OCI-LY7 (cell line): ENCODE results near the gene EPS8L3. TPM values are rescaled to one million over a fixed set of nuclear protein-coding genes. Genes with fewer than 3 reads are reported as not detected.

Source experiments
- BruUV-seq: library from RNA; stranded (reverse); fragments of 400-500 nt; replicated peaks from 2 replicates; lab custom pipeline; 2021; lab: Mats Ljungman, UMichigan
- CTCF ChIA-PET: fragments of 300-600 bp; sonication (Branson Sonifier 250); formaldehyde crosslinking; loops from one replicate; lab custom pipeline; 2022; ENCODE audit warnings: antibody characterized with exemption; ENCODE audit not compliant: unreplicated experiment; lab: Charles Lee
- POLR2A ChIA-PET: fragments of 300-600 bp; sonication (Branson Sonifier 250); formaldehyde crosslinking; loops from one replicate; lab custom pipeline; 2022; ENCODE audit warnings: antibody characterized with exemption; lab: Charles Lee
- DNase-seq: peaks from one replicate; pipeline ENCODE4 v3.0.0-alpha.2; 2015; ENCODE audit warnings: low spot score
- H2AFZ ChIP-seq: fragments of 200-600 bp; sonication (generic), shearing (Covaris generic); 2 replicates; pipeline ENCODE4 v1.6.1; 2014; ENCODE audit warnings: mild to moderate bottlenecking, antibody characterized with exemption, low read length, moderate library complexity
- H3K27ac ChIP-seq: fragments of 200-600 bp; sonication (generic); 2 replicates; pipeline ENCODE4 v1.5.1; 2014; ENCODE audit warnings: mixed run types, low read depth, mild to moderate bottlenecking, moderate library complexity, low read length, inconsistent platforms; ENCODE audit not compliant: poor library complexity, severe bottlenecking
- H3K36me3 ChIP-seq: fragments of 200-600 bp; sonication (generic); 2 replicates; pipeline ENCODE4 v1.6.1; 2014; ENCODE audit warnings: mild to moderate bottlenecking, antibody characterized with exemption, low read length, moderate library complexity, mixed read lengths; ENCODE audit not compliant: insufficient read depth
- H3K4me1 ChIP-seq: fragments of 200-600 bp; sonication (generic); 2 replicates; pipeline ENCODE4 v1.5.1; 2014; ENCODE audit warnings: mild to moderate bottlenecking, low read length; ENCODE audit not compliant: insufficient read depth, poor library complexity, severe bottlenecking
- H3K4me2 ChIP-seq: fragments of 200-600 bp; sonication (generic); 2 replicates; pipeline ENCODE4 v1.6.1; 2014; ENCODE audit warnings: mild to moderate bottlenecking, low read length
- H3K4me3 ChIP-seq: fragments of 200-600 bp; sonication (generic); 2 replicates; pipeline ENCODE4 v1.5.1; 2014; ENCODE audit warnings: mild to moderate bottlenecking, low read depth, low read length; ENCODE audit not compliant: poor library complexity, severe bottlenecking
- H3K79me2 ChIP-seq: fragments of 200-600 bp; sonication (generic); 2 replicates; pipeline ENCODE4 v1.6.1; 2016; ENCODE audit warnings: low read depth, mild to moderate bottlenecking, low read length, moderate library complexity, mixed read lengths; ENCODE audit not compliant: insufficient read depth
- H3K9me2 ChIP-seq: fragments of 200-600 bp; sonication (generic); 2 replicates; pipeline ENCODE4 v1.6.1; 2016; ENCODE audit warnings: mild to moderate bottlenecking, low read length, mixed read lengths; ENCODE audit not compliant: insufficient read depth
- H3K9me3 ChIP-seq: fragments of 200-600 bp; sonication (generic); 2 replicates; pipeline ENCODE4 v1.6.1; 2014; ENCODE audit warnings: mild to moderate bottlenecking, mixed run types, low read length, mixed read lengths
- H4K20me1 ChIP-seq: fragments of 200-600 bp; sonication (generic); 2 replicates; pipeline ENCODE4 v1.6.1; 2014; ENCODE audit warnings: mild to moderate bottlenecking, antibody characterized with exemption, low read length, moderate library complexity, mixed read lengths; ENCODE audit not compliant: insufficient read depth
- CTCF ChIP-seq: fragments of 200-600 bp; sonication (generic); conservative IDR thresholded peaks from 2 replicates; pipeline ENCODE4 v1.5.1; 2014; ENCODE audit warnings: mild to moderate bottlenecking, antibody characterized with exemption, low read length, moderate library complexity, mixed read lengths
- EZH2phosphoT487 ChIP-seq: fragments of 200-600 bp; sonication (generic); IDR thresholded peaks from 2 replicates; pipeline ENCODE4 v1.6.1; 2018; ENCODE audit warnings: low read depth, borderline replicate concordance, mild to moderate bottlenecking, mixed run types, antibody characterized with exemption, low read length, moderate library complexity, mixed read lengths
- intact Hi-C: fragments of 100-400 bp; cut with micrococcal nuclease; formaldehyde crosslinking; loops from one replicate; pipeline ENCODE4 v1.10.0; 2022; ENCODE audit not compliant: unreplicated experiment
- total RNA-seq, 2 experiments: library from RNA; depleted of rRNA in 1 of 2; stranded (reverse); fragments of >200 nt in 1 of 2; shearing (Covaris generic) in 1 of 2; gene quantifications; 2 replicates each; pipeline ENCODE4 v1.2.3, GENCODE V29; 2014 to 2022

EPS8L3 gene
- total RNA-seq, 2 experiments from 2014 or later, result not detected

GRCh38 chr1:109788695-109789521 lies 25.2 kb upstream of the EPS8L3 start:
- TF ChIP-seq CTCF (no peak), EZH2phosphoT487 (no peak)
- Histone ChIP-seq H3K4me2 (no peak overlapping the region), H4K20me1 (no peaks in the 10 kb centered on the region), H3K9me2 (no peaks in the 10 kb centered on the region), H3K79me2 (no peaks in the 10 kb centered on the region), H3K27ac (no peak overlapping the region), H3K4me3 (no peak overlapping the region), H3K36me3 (no peaks in the 10 kb centered on the region), H3K4me1 (no peaks in the 10 kb centered on the region), H3K9me3 (no peaks in the 10 kb centered on the region), H2AFZ (0 out of 2 replicates have a peak overlapping the region, but pooled peaks have one; percentile 5)
- CTCF ChIA-PET, result interaction anchor here (0.8 kb wide), 1 partner anchor 15 kb away, joined by 4 read pairs; no protein-coding TSS in a partner anchor
- intact Hi-C loops, result no loop called here
- POLR2A ChIA-PET, result interaction anchor here (0.5 to 0.9 kb wide), 2 partner anchors 13 to 24 kb away, joined by 3 to 5 read pairs; no protein-coding TSS in a partner anchor
- no TSS peak for BruUV-seq
- peak; percentile 10 for DNase-seq

- H3K79me2 ChIP-seq, result no peaks in the 10 kb centered on the region
- BruUV-seq, result no TSS peak
- H3K4me1 ChIP-seq, result no peaks in the 10 kb centered on the region
- H4K20me1 ChIP-seq, result no peaks in the 10 kb centered on the region
- POLR2A ChIA-PET, result no interaction called here
- no peak overlapping the region for H2AFZ ChIP-seq
- no peak overlapping the region for H3K27ac ChIP-seq
- no peaks in the 10 kb centered on the region for H3K9me2 ChIP-seq
- no peaks in the 10 kb centered on the region for H3K9me3 ChIP-seq
- CTCF ChIA-PET, result interaction anchor here (0.8 kb wide), 1 partner anchor 14 kb away, joined by 4 read pairs; no protein-coding TSS in a partner anchor
- TF ChIP-seq EZH2phosphoT487, result no peak
- no peak for TF ChIP-seq CTCF
- no peaks in the 10 kb centered on the region for H3K36me3 ChIP-seq
- no peak for DNase-seq
- H3K4me2 ChIP-seq, result no peak overlapping the region
- no peak overlapping the region for H3K4me3 ChIP-seq
- intact Hi-C loops, result no loop called here
These were observed 24.3 kb upstream of the EPS8L3 start for GRCh38 chr1:109787845-109788601.
